GM18526 (cell line): Measurements from ENCODE around the gene SLC2A11.

ENCODE experiments used
- POLR2A ChIP-seq: IDR thresholded peaks from 3 replicates; pipeline ENCODE4 v1.6.1; 2011; ENCODE audit not compliant: insufficient read length; ENCODE audit errors: extremely low read depth

The SLC2A11 gene

DNA sequence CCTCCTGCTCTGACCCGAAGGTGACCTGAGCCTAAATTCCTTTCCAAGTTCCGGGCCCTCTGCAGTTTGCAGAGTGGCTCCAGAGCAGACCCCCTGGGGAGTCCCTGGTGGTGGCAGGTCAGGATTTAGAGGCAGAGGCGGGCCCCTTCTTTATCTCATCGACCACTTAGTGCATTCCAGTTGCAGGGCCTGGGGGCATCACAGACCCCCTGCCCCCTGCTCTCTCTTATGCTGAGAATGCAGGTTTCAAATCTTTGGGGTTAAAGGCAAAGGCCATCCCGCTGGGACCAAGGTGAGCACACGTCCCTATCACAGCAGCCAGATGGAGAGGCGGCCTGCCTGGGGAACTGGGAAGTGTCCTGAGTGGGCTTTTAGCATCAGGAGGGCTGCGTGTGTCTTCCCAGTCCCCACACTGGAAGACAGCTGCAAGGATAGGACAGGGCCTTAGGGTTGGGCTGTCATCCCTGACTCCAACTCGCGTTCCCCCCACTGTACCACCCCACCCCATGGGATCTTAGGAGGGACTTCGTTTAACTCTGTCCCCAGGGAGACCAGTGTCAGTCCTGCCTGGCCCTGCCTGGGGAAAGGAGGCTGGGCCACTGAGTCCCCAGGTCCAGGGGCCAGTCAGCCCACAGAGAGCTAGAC lies 30.2 kb upstream of the SLC2A11 start:
- no peak for TF ChIP-seq POLR2A

DNA sequence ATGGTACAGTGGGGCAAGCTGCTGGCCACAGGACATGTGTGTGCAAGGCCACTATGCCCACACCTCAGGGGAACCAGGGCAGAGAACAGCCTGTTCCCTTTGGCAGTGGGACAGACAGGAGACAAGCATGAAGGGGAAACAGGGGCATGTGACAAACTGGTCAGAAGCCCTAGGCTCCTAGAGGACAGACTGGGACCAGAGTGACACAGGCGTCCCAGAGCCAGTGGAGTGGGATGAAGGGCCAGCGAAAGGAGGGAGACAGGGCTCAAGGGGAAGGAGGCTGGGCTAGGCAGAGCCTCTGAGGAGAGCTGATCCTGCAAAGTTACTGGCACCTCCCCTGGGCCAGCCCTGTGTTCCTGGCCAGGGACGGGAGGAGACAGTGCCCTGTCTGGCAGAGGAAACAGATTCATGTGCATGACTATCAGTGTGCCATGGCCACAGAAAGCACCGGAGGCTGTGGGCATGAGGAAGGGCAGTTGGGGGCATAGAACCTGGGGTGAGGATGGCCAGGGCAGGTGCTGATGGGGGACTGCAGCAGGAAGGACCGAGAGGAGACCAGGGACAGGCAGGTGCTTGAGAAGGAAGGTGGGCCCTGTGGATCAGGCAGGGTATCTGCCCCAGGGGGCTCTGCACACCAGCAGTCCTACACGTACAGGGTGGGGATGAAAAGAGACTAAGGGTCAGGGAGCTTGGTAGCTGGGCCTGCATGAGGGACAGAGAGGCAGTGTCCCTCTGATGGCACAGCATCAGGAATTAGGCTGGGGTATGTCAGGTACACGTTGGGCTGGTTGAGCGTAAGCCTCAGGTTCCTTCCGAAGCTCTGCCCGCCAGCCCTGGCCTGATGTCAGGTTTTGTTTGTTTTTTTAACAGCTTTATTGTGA lies 28.6 kb upstream of the SLC2A11 start:
- TF ChIP-seq POLR2A: no peak

DNA sequence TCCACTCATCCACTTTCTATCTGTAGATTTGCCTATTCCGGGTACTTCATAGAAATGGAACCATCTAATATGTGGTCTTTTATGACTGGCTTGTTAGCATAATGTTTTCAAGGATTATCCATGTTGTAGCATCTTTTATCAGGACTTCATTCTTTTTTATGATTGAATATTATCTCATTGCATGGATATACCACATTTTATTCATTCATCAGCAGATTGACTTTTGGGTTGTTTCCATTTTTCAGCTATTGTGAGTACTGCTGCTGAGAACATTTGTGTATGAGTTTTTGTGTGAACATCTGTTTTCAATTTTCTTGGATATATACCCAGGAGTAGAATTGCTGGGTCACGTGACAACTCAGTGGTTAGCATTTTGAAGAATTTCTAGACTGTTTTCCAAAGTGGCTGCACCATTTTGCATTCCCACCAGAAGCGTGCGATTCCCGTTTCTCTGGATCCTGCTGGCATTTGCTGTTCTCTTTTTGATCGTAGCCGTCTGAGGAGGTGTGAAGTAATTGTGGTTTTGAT lies 27.8 kb upstream of the SLC2A11 start:
- no peak for TF ChIP-seq POLR2A

DNA sequence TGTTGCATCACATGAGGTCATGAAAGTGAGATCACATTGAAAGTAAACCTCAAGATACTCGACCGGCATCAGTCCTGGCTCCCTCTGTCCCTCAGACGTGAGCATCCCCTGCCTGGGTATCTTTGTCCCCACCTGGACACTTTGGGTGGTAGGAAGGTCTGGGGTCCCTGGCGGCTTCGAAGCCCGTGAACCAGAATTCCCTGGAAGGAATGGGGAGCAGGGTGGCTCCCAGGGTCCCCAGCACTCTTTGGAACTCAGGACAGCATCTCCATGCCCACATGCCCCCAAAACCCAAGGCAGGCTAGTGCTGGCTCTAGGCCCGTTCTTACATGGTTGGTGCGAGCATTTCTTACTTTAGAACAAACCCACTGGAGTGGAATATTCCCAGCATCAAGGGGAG lies 26.4 kb upstream of the SLC2A11 start:
- no peak for TF ChIP-seq POLR2A

DNA sequence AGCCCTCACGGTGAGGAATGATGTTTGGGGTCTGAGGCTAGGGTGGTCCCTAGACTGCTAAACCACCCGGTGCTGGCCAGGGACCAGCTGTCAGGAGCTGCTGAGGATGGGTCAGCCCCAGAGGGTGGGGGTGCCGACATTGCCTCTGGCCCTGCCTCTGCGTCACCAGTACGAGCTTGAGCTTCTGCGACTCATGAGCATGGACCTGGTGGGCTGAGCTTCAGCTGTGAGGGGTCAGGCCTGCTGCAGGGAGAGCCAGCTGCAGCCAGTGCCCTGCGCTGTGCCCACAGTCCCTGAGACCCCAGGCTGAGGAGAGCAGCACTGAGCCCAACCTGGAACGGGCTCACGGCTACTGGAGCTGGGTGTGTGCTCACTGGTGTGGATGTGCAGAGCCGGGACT lies 25.9 kb upstream of the SLC2A11 start:
- TF ChIP-seq POLR2A: no peak

DNA sequence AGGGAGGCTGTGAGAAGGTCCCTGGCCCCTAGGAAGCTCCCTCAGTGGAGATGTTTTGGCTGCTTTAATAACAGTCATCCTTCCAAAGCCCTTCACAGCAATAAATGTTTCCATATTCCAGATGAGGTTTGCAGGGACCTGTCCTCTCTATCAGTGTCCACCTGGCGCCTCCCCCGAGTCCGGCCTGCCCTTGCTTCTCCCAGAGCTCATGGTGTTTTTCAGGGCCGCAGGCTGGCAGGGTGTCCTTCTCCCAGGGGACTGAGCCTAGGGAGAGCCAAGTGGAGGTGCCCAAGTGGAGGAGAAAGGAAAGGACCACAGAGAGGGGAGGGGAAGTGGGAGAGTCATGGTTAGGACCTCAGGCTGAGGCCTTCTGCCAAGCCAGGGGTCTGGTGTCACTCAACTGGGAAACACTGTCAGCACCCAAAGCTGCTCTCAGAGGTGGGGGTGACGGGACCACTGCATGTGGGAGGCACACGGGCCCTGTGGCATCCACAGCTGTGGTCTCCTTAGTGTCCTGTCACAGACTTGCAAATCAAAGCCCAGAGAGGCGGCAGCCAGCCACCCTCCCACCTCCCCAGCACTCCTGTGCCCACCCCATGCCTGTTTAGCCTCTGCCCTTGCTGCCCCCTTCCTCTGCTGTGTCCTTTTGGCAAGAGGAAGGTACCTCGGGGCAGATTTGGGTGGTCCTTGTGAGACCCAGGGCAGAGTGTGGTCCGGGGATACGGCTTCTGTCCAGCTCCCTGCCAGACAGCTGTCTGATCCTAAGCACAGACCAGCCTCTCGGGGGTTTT lies 25.3 kb upstream of the SLC2A11 start:
- no peak for TF ChIP-seq POLR2A

DNA sequence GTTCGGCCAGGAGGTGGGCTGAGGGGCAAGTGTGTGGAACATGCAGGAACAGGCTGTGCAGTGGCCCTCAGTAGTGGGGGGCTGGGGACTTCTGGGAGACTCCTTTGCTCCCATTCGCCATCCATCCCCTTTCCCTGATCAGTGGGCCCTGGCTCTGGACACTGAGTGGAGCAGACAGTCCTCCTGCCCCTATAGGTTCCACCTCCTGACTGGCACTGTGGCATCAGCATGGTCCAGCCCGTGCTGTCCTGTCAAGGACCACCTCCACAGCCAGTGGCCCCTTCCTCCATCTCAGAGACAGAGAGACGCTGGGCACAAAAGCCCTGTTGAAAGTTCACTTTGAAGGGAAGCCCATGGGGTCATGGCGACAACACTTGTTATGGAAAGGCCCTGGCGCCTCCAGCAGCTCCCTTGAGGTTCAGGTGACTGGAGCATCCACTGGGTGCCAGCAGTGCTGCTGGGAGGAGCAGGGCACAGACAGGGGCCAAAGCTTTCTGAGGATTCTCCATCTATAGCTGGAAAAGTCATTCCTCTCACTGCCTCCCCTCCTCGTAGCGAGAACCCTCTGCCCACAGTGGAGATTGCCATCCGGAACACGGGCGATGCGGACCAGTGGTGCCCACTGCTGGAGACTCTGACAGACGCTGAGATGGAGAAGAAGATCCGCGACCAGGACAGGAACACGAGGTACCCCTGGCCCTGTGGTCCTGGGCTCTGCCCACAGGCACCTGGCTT lies 24.5 kb upstream of the SLC2A11 start:
- TF ChIP-seq POLR2A: no peak

DNA sequence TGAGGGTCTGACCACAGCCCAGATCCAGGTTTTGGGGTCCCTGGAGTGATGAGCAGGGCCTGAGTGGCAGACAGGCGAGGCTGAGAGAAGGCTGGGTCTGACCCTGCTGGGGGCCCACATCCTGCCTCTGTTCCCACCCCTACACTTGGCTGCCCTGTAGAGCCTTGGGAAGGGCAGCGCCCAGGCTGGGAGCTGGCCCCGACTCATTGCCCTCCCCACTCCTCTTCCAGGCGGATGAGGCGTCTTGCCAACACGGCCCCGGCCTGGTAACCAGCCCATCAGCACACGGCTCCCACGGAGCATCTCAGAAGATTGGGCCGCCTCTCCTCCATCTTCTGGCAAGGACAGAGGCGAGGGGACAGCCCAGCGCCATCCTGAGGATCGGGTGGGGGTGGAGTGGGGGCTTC lies 23.8 kb upstream of the SLC2A11 start:
- TF ChIP-seq POLR2A: no peak

DNA sequence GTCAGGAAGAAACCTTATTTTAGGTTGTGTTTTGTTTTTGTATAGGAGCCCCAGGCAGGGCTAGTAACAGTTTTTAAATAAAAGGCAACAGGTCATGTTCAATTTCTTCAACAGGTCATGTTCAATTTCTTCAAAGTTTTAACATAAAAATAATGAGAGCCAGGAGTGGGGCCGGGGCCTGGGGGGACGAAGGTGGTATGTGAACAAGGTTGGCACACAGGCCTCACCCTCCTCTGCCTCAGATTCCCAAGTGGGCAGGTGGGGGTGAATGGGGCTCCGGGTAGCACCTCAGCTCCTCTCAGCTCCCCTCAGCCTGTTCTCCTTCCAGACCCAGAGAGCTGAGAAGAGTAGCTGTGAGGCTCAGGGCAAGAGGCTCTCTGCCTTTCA lies 23.3 kb upstream of the SLC2A11 start:
- no peak for TF ChIP-seq POLR2A

DNA sequence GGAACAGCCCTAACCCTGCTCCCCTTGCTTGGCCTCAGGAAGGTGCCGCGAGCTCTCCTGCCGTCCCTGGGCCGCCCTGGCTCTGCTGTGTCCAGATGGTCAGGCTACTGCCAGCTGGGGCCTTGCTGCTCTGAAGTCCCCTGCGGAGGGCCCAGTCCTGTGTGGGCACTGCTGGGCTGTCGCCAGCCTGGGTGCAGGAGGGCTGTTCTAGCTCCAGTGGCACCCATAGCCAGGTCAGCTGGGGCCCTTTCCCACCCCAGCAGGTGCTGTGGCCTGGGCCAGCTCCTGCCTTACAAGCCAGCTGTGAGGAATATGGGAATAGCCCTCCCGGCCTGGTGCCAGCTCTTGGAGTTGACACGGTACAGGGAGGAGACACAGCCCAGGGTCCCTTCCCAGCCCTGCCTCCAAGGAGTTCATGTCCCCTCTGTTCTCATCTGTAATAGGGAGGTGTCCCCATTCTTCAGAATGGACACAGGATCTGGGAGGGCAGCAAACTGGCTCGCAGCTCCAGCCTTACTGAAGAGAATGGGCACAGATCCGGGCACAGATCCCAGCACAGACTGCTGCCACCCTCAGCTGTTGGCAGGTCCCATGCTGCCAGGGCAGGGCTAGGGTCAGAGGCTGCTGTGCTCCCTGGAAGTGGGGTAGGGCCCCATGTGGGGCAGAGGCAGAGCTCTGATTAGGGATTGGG lies 22.7 kb upstream of the SLC2A11 start:
- TF ChIP-seq POLR2A: no peak

DNA sequence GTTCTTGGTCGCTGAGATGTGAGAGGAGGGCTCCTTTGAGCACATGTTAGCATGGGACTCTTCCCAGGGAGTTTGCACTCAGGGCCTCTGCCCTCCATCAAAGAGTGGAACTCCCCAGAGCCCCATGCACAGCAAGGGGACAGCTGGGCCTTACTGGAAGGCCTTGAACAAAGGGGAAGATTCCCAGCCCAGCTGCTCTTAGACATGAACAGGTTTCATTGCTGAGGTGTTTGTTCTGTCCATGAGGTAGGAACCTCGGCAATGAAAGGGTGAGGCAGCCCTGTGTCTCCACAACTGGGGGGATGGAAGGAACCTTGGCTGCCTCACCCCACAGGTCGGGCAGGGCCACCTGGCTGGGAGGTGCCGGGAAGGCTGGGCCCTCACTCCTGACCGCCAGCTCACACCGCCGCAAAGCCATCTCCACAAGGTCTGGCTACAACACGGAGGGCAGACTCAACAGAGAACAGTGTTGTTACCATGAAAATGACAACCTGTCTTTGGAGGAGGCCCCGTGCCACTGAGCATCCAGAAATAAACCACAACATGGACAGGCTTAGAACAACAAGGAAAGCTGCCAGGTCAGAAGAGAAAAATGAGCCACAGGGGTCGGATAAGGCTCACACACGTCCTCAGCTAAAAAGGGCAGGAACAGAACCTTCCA lies 22.1 kb upstream of the SLC2A11 start:
- TF ChIP-seq POLR2A: no peak

DNA sequence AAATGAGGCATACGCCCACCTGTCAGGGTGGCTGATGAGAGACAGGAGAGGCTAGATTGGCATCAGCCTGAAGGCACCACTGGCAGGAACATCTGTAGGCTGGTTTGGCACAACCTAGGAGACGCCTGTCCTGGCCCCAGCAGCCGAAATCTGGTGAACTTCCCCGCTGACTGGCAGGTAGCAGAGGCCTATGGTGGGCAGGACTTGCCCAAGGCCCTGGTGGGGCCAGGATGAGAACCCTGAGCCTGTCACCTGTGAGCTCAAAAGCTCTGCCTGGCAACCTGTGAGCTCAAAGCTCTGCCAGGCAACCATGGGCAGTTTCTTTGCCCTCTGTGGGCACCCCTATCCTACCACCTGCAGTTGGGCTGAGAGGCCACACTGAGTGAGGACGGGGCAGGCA lies 21.4 kb upstream of the SLC2A11 start:
- no peak for TF ChIP-seq POLR2A

DNA sequence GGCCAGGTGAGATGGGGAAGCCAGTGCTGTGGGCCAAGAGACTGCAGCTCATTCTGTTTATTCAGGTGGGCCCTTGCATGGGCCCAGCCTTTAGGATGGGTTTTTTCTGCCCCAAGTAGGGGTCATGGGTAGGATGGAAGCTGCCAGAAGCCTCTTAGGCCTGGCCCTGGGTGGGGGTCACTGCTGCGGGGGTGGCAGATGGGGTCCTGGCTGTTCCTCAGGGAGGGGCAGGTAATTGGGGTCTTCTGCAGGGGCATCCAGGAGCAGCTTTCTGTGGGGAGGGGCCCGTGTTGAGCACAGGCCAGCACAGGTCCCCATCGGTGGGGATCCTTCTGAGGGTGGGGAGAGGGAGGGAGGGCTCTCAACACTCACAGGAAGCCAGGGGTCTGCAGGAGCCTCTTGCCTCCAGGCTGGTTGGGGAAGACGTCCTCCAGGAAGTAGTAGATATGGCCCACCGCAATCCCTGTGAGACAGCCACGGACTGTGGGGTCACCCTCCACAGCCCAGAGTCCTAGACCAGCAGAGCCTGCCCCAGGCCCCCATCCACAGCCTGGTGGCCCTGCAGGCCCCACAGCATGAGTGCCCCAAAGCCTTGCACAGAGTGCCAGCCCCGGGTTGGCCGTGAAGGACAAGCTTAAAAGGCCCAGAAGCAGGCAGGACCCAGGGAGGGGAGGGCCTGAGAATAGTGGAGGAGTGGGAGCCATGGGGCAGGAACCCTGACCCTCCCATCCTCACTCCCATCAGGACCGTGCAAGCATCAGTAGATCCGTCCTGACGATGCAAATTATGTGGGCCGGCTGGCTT lies 20.8 kb upstream of the SLC2A11 start:
- TF ChIP-seq POLR2A: no peak

DNA sequence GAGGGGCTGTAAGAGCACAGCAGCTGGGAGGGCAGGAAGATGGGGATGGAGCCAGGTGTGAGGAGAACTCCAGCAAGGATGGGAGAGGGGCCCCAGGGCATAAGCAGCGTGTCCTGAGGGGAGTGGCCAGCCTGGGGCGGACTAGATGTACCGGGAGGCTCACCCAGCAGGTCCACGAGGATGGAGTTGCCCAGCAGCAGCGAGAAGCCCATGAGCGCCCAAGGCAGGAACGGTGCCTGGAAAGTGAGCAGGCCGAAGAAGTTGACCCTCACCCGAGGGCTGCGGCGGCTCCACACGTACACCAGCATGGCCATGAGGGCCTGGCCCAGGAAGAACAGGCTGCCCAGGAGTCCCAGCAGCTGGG lies 20.2 kb upstream of the SLC2A11 start:
- no peak for TF ChIP-seq POLR2A
